Muscle of arm (tissue), 12 donors: ENCODE data around the gene BAK1. TPM values are rescaled to one million over a fixed set of nuclear protein-coding genes. Genes with fewer than 3 reads are reported as not detected.
"Not testable (repeated sequence)": the region's sequence is repeated elsewhere in the genome, so short reads cannot be mapped to it uniquely, and the experiment has no call there.

Source experiments
- DNase-seq: peaks from one replicate; pipeline ENCODE4 v3.0.0-alpha.2; 2013
- polyA plus RNA-seq, 12 donors: library from polyadenylated mRNA; unstranded; fragments of 120-200 nt; gene quantifications; one replicate each; pipeline ENCODE4 v1.2.1, GENCODE V29; 2013; ENCODE audit not compliant: insufficient read length in 12 of 12

Gene BAK1
- polyA plus RNA-seq, 12 donors: 9.9 to 26.6 (median 17.7) TPM; not detected in 1

DNA sequence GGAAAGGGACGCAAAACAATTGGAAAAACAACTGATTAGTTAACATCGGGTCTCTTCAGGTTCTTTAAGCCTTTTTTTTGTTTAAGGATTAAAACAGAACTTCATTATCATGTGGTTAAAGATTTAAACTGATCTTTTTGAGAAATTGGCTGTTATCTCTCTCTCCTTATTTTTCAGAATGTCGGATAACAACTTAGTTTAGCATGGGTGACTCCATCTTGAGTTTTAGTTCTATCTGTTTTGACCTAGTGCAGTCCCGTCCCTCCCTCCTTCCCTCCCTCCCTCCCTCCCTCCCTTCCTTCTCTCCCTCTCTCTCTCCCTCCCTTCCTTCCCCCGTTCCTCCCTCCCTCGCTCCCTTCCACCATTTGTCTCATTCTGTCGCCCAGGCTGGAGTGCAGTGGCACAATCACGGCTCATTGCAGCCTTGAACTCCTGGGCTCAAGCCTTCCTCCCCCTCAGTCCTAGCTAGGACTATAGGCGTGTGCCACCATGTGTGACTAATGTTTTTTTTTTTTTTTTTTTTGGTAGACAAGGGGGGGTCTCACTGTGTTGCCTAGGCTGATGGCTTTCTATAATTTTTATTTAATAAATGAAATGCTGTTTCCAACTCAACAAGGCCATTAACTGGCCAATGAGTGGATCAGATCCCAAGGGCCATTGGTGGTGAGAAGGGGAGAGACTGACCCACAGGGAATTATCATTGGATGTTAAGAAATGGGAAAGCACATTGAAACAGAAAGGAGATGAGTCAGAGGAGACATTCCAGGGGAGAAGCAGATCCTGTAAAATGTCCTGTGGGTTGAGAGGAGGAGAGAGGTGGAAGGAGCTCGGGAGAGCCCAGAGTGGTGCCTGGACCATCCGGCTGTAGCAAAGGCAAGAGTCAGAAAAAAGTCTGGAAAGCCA lies 13.6 kb downstream of the BAK1 start:
- no peak for DNase-seq

DNA sequence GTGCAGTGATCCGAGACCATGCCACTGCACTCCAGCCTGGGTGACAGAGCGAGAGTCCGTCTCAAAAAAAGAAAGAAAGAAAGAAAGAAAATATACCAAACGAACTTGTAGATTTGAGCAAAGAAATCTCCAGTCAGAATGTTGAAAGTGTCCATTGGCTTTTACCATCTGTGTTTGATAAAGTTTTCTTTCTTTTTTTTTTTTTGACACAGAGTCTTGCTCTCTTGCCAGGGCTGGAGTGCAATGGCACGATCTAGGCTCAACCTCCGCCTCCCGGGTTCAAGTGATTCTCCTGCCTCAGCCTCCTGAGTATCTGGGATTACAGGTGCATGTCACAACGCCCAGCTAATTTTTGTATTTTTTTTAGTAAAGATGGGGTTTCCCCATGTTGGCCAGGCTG lies 21.3 kb downstream of the BAK1 start:
- DNase-seq: no peak

DNA sequence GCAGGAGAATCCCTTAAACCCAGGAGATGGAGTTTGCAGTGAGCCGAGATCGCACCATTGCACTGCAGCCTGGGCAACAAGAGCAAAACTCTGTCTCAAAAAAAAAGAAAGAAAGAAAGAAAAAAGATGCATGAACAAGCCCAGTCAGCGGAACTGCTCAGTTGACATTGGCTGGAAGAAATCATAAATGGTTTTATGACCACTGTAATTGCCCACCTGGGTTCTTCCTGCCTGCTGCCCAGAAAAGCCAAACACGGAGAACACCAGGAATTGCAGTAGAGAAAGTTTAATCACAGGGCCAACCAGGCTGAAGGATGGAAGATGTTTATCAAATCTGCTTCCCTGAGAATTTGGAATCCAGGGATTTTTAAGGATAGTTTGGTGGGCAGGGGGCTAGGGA lies 22.7 kb downstream of the BAK1 start:
- DNase-seq: no peak

DNA sequence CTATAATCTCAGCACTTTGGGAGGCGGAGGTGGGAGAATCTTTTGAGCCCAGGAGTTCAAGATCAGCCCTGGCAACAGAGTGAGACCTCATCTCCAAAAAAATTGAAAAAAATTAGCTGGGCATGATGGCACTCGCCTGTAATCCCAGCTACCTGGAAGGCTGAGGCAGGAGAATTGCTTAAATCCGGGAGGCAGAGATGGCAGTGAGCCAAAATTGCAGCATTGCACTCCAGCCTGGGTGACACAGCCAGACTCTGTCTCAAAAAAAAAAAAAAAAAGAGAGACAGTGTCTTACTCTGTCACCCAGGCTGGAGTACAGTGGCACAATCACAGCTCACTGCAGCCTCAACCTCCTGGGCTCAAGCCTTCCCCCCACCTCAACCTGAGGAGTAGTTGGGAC lies 27.2 kb downstream of the BAK1 start:
- DNase-seq: not testable (repeated sequence)

DNA sequence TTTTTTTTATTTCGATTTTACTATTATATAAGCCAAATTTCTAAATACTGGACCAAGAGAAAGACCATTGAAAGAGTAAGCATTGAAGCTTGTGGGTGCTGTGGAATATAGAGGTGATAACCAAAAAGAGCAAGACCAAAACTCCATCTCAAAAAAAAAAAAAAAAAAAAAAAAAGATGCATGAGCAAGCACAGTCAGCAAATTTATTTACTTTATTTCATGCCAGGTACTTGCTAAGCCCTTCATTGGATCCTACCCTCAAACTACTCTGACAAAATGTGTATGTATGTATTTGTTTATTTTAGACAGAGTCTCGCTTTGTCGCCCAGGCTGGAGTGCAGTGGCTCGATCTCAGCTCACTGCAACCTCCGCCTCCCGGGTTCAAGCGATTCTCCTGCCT lies 27.8 kb downstream of the BAK1 start:
- DNase-seq: no peak

DNA sequence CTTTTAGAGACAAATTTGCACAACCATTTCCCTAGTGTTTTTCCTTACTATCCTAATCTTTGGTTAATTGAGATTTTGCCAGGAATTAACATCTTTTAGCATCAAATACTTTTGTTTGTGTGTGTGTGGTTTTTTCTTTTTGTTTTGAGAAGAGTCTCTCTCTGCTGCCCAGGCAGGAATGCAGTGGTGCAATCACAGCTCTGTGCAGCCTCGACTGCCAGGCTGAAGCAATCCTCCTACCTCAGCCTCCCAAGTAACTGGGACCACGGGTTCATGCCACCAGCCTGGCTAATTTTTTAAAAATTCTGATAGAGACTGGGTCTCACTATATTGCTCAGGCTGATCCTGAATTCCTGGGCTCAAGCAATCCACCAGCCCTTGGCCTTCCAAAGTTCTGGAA lies 28.5 kb downstream of the BAK1 start:
- no peak for DNase-seq

DNA sequence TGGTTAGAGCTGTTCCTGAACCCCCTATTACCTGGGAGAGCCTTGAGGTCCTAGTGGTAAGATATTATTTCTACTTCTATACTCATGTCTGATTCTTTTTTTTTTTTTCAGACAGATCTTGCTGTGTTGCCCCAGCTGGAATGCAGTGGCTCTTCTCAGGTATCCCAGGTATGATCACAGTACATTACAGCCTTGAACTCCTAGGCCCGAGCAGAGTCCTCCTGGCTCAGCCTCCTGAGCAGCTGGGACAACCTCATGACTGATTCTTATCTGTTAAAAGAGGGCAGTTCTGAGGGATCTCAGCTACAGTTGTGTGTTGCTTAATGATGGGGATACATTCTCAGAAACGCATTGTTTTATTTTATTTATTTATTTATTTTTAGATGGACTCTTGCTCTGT lies 30.2 kb downstream of the BAK1 start:
- DNase-seq: no peak

DNA sequence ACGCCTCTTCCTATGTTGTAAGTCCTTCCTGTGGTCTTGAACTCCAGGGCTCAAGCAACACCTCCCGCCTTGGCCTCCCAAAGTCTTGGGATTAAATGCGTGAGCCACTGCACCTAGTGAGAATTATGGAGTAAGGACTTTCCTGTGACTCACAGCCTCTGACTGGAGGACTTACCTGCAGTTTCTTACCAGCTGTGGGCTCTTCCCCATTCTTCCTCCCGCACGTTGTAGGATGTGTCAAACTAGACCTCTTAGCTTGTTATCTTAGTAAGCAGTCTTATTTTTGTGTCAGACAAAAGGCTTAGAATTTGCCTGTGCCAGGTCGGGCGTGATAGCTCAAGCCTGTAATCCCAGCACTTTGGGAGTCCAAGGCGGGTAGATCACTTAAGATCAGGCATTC lies 30.9 kb downstream of the BAK1 start:
- DNase-seq: no peak

DNA sequence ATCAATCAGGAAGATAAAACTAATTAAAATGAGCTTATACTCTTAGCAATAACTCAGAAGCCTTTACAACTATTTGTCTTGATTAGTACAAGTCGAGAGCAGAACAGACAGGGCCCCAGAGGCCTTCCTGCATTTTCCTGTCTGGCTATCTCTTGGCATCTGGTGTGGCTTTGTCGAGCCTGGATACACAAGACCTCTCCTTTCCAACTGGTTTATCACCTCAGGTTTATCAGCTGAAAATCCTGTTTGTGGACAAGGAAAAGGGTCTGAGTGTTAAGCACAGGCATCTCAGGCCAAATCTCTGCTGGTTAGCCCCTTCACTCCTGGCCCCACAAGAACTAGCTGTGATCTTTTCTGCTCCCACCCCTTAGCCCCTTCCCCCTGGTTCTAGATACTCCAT lies 32.6 kb downstream of the BAK1 start:
- DNase-seq: no peak

DNA sequence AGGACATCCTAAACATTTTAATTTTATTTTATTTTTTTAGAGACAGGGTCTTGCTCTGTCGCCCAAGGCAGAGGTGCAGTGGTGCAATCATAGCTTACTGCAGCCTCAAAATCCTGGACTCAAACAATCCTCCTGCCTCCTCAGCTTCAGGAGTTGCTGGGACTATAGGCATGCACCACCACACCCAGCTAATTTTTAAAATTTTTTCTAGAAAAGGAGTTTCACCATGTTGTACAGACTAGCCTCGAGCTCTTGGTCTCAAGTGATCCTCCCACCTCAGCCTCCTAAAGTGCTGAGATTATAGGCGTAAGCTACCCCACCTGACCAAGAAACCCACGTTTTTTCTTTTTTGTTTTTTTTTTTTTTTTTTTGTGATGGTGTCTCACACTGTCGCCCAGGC lies 33.3 kb downstream of the BAK1 start:
- DNase-seq: no peak

DNA sequence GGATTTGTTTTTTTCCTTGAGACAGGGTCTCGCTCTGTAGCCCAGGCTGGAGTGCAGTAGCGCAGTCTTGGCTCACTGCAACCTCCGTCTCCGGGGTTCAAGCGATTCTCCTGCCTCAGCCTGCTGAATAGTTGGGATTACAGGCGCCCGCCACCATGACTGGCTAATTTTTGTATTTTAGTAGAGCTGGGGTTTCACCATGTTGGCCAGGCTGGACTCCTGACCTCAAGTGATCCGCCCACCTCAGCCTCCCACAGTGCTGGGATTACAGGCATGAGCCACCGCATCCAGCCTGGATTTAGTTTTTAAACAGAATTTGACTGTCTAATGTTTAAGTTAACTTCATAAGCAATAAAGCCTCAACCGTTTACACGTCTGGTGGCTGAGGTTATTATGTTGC lies 34.8 kb downstream of the BAK1 start:
- not testable (repeated sequence) for DNase-seq

DNA sequence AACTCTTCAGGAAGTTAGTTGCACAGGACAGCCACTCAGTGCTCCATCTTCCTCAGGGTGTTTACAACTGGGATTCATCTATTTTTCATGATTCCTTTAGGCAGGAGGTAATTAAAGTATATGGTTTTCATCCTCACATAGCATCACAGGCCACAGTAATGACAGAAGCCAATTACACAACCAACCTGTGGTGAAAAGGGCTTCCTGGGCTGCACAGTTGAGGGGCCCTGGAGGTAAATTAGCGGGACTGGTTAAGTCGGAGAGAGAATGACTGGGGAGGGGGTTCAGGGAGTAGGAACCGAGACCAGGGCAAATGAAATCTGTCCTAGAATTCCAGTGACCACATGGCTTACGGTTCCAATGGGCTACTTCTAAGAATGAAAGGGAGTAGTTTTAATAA lies 37.0 kb downstream of the BAK1 start:
- DNase-seq: no peak

DNA sequence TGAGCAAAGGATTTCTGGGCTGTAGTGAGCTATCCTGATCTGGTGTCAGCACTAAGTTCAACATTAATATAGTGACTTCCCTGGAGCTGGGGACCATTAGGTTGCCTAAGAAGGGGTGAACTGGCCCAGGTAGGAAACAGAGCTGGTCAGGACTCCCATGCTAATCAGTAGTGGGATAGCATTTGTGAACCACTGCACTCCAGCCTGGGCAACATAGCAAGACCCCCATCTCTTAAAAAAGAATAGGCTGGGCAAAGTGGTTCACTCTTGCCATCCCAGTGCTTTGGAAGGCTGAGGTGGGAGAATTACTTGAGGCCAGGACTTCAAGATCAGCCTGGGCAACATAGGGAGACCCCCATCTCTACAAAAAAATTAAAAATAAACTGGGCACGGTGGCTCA lies 39.3 kb downstream of the BAK1 start:
- no peak for DNase-seq

DNA sequence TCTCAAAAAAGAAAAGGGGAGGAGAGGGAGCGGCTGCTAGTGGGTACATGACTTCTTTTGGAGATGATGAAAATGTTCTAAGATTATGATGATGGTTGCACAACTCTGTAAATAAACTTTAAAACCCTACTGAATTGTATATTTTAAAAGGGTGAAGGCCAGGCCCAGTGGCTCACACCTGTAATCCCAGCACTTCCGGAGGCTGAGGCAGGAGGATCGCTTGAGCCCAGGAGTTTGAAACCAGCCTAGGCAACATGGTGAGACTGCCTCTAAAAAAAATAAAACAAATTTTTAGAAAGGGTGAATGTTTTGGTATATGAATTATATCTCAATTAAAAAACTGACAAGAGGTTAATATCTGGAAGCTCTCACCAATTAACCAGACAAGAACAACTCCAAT lies 45.4 kb downstream of the BAK1 start:
- no peak for DNase-seq

DNA sequence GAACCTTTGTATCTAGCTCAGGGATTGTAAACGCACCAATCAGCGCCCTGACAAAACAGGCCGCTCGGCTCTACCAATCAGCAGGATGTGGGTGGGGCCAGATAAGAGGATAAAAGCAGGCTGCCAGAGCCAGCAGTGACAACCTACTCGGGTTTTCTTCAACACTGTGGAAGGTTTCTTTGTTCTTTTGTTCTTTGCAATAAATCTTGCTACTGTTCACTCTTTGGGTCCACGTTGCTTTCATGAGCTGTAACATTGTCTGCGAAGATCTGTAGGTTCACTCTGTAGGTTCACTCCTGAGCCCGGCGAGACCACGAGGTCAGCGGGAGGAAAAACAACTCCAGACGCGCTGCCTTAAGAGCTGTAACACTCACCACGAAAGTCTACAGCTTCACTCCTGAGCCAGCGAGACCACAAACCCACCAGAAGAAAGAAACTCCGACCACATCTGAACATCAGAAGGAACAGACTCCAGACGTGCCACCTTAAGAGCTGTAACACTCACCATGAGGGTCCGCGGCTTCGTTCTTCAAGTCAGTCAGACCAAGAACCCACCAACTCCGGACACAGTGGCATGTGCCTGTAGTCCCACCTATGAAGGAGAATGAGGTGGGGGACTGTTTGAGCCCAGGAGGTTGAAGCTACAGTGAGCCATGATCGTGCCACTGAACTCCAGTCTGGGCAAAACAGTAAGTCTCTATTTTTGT lies 46.8 kb downstream of the BAK1 start:
- DNase-seq: not testable (repeated sequence)

DNA sequence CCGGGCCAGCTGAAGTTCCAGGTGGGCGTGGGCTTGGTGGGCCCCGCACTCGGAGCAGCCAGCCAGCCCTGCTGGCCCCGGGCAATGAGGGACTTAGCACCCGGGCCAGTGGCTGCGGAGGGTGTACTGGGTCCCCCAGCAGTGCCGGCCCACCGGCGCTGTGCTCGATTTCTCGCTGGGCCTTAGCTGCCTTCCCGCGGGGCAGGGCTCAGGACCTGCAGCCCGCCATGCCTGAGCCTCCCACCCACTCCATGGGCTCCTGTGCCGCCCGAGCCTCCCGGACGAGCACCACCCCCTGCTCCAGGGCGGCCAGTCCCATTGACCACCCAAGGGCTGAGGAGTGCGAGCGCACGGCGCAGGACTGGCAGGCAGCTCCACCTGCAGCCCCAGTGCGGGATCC lies 47.6 kb downstream of the BAK1 start:
- DNase-seq: not testable (repeated sequence)

DNA sequence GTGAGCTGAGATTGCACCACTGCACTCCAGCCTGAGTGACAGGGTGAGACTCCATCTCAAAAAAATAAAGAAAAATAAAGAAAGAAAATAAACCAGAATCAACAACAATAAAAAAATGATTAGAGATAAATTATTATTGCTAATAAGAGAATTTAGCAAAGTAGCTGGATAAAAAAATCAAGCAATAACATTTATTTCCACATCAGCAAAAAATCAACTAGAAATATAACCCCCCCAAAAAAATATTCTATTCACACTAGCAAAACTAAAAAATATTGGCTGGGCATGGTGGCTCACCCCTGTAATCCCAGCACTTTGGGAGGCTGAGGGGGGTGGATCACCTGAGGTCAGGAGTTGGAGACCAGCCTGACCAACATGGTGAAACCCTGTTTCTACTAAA lies 49.5 kb downstream of the BAK1 start:
- not testable (repeated sequence) for DNase-seq

Other genes starting within 250 kb of the BAK1 start
- 10 to 100 TPM in 11 of 12 donors, not detected in 1; 15.2 to 39.0 (median 23.6) TPM for gene KIFC1, start 188.5 kb downstream of the BAK1 start, polyA plus RNA-seq
- 10 to 100 TPM in 11 of 12 donors, not detected in 1; 31.9 to 72.5 (median 46.3) TPM for gene PHF1, start 169.3 kb downstream of the BAK1 start, polyA plus RNA-seq
- 100 to 1,000 TPM in 11 of 12 donors, not detected in 1; 106 to 145 (median 118) TPM for gene CUTA, start 162.2 kb downstream of the BAK1 start, polyA plus RNA-seq
- gene SYNGAP1, start 160.2 kb downstream of the BAK1 start, polyA plus RNA-seq: 10 to 100 TPM in 11 of 12 donors, not detected in 1; 12.1 to 41.9 (median 16.6) TPM
- gene ZBTB9, start 125.7 kb downstream of the BAK1 start, polyA plus RNA-seq: 1 to 10 TPM in 11 of 12 donors, not detected in 1; 3.9 to 8.5 (median 6.6) TPM
- 10 to 100 TPM in 4 of 12 donors, 1 to 10 TPM in 7, not detected in 1; 5.0 to 30.4 (median 7.5) TPM for gene ITPR3, start 41.0 kb upstream of the BAK1 start, polyA plus RNA-seq
- 10 to 100 TPM in 11 of 12 donors, not detected in 1; 40.5 to 90.5 (median 67.4) TPM for gene UQCC2, start 131.4 kb upstream of the BAK1 start, polyA plus RNA-seq
- 10 to 100 TPM in 10 of 12 donors, 1 to 10 TPM in 1, not detected in 1; 9.8 to 41.2 (median 23.2) TPM for gene IP6K3, start 166.6 kb upstream of the BAK1 start, polyA plus RNA-seq
- 10 to 100 TPM in 11 of 12 donors, not detected in 1; 34.3 to 70.2 (median 40.5) TPM for gene LEMD2, start 208.9 kb upstream of the BAK1 start, polyA plus RNA-seq
- not detected for gene MLN, start 223.7 kb upstream of the BAK1 start, polyA plus RNA-seq